D721Med (cell line): ENCODE measurements around the gene TNNC2.

Source experiments
- DNase-seq: peaks from one replicate; pipeline ENCODE4 v3.0.0; 2011; ENCODE audit warnings: low spot score; ENCODE audit not compliant: insufficient read length
- FAIRE-seq: peaks from 2 replicates; lab custom pipeline; 2011; peaks lifted over from hg19 to GRCh38; lab: Jason Lieb, UNC
- CTCF ChIP-seq: IDR thresholded peaks from 2 replicates; pipeline ENCODE4 v1.5.1; 2012; ENCODE audit warnings: mild to moderate bottlenecking, control low read depth; ENCODE audit not compliant: insufficient read depth; ENCODE audit errors: missing control alignments

TNNC2 gene

GRCh38 chr20:45866454-45866853 is 39.3 kb upstream of the TNNC2 start:
- no peak for DNase-seq
- TF ChIP-seq CTCF, result no peak
- FAIRE-seq, result no peak

- TF ChIP-seq CTCF, result no peak
- FAIRE-seq, result no peak
Observed at GRCh38 chr20:45863543-45864470, 36.7 kb upstream of the TNNC2 start.

GRCh38 chr20:45861221-45862075 is 34.3 kb upstream of the TNNC2 start:
- DNase-seq, result no peak
- no peak for FAIRE-seq
- no peak for TF ChIP-seq CTCF

More at GRCh38 chr20:45863543-45864470, 36.7 kb upstream of the TNNC2 start:
- no peak for DNase-seq

- FAIRE-seq (no peak), DNase-seq (no peak)
- TF ChIP-seq CTCF, result no peak
Observed at GRCh38 chr20:45860560-45861220, 33.6 kb upstream of the TNNC2 start.

GRCh38 chr20:45859916-45860315 is 32.8 kb upstream of the TNNC2 start:
- FAIRE-seq (no peak), DNase-seq (no peak)
- no peak for TF ChIP-seq CTCF

GRCh38 chr20:45857882-45858216 is 30.7 kb upstream of the TNNC2 start:
- DNase-seq (peak; percentile 55), FAIRE-seq (no peak)
- TF ChIP-seq CTCF, result no peak
